Stimulated activated effector memory CD8-positive, alpha-beta T cell treated with anti-CD3 and anti-CD28 coated beads, Interleukin-12 subunit alpha, Interleukin-12 subunit beta, amount 100 ng/mL, for 72 hours (primary cell): Measurements from ENCODE around the gene KRT23.

Source experiments
- ATAC-seq: fragments of 150-1000 bp; cut with Tn5 transposase; 2 replicates; pipeline ENCODE4 v1.10.0; 2021
- DNase-seq, 2 donors: peaks; one replicate each; pipeline ENCODE4 v3.0.0; 2021 to 2022; ENCODE audit warnings: low spot score in 2 of 2
- H3K27ac Mint-ChIP-seq: one replicate; pipeline ENCODE4 v1.8.0; 2022; ENCODE audit warnings: mild to moderate bottlenecking, mixed read lengths
- H3K36me3 Mint-ChIP-seq: one replicate; pipeline ENCODE4 v1.8.0; 2022; ENCODE audit warnings: mild to moderate bottlenecking, mixed read lengths
- H3K4me1 Mint-ChIP-seq: one replicate; pipeline ENCODE4 v1.8.0; 2022; ENCODE audit warnings: mixed read lengths
- H3K4me3 Mint-ChIP-seq: one replicate; pipeline ENCODE4 v1.8.0; 2022; ENCODE audit warnings: mild to moderate bottlenecking, mixed read lengths
- H3K9me3 Mint-ChIP-seq: one replicate; pipeline ENCODE4 v1.8.0; 2022; ENCODE audit warnings: mixed read lengths

Gene KRT23

DNA sequence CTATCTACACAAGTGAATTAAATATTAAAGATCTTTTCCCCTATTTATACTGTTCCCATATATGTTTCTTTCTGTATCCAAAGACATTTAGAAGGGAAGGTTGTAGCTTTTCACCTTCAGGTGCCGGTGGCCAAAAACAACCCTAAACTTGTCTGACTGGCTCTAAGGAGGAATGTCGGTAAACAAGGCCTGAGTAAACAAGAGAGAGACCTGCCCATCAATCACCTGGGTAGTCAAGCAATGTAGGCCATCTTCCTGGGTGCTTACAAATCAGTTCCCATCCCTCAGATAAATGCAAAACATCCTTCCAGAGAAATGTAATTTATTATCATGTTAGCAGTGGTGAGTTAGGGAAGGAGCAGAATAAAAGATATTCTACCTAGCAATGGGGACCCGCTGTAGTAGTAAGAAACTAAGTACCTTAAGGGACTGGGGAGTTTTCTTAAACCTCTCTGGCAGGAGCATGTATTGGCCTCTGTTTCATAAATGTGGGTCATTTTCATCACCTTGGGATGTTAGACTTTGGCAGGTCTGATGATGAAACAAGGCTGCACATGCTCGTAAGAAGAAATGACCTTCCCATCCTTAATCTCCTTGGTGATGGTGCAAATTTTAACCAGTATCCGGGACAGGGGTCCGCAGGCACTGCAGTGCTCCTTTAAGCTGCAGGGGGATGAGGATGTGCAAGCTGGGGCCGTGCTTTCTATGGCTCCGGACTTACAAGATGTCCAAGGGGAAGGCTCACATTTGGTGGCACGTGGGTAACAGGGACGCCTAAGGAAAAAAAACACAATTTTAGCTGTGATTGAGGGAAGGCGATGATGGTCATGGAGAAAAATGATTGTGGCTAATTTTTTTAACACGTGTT, 20.9 kb upstream of the KRT23 start:
- DNase-seq (no peak), ATAC-seq (no peak)
- Mint-ChIP-seq H3K4me1 (peaks cover 4% of the 10 kb centered on the region), H3K27ac (no peak overlapping the region), H3K36me3 (no peaks in the 10 kb centered on the region), H3K4me3 (no peak overlapping the region), H3K9me3 (no peaks in the 10 kb centered on the region)

DNA sequence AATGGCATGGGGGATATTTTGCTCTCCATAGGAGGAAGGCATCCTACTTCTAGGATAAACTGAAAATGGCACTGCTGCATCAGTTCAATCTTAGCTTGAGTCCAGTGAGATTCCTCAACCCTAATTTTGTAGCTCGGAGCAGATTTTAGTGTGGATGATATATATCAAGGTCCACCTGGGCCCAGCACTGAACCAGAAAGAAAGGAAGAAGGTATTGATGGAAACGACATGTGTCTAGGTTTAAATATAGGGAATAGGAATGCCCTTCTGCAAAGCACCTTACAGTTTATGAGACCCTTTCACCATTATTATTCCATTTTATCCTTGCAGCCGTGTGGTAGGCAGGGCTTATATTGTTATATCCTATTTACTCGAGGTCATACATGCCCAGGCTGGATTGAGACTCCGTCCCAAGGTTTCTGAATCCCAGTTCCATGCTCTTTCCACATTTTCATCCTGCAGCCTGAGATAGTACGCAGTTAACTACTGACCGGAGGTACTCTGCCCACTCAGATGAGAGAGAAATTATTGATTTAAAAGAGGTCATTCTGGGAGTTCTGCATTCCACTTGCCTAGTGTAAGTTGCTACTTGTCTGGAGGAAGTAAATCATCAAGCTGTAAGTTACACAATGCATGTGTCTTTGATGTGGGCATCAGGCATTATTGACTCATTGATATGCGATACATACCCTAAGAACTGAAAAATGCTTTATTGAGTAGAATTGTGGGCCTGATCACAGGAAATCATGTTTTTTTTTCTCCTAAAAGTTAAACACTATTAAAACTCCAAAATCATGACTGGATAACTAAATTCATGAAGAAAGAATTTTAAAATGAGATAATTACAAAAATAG, 19.2 kb upstream of the KRT23 start:
- no peaks in the 10 kb centered on the region for H3K9me3 Mint-ChIP-seq
- no peak overlapping the region for H3K27ac Mint-ChIP-seq
- no peak for DNase-seq
- no peak overlapping the region for H3K4me3 Mint-ChIP-seq
- ATAC-seq: no peak
- peaks cover 4% of the 10 kb centered on the region for H3K4me1 Mint-ChIP-seq
- no peaks in the 10 kb centered on the region for H3K36me3 Mint-ChIP-seq

GRCh38 chr17:40953881-40954280, 16.4 kb upstream of the KRT23 start:
- Mint-ChIP-seq H3K27ac (no peak overlapping the region), H3K9me3 (no peaks in the 10 kb centered on the region), H3K4me1 (no peaks in the 10 kb centered on the region), H3K4me3 (no peak overlapping the region), H3K36me3 (no peaks in the 10 kb centered on the region)
- no peak for ATAC-seq
- no peak for DNase-seq

DNA sequence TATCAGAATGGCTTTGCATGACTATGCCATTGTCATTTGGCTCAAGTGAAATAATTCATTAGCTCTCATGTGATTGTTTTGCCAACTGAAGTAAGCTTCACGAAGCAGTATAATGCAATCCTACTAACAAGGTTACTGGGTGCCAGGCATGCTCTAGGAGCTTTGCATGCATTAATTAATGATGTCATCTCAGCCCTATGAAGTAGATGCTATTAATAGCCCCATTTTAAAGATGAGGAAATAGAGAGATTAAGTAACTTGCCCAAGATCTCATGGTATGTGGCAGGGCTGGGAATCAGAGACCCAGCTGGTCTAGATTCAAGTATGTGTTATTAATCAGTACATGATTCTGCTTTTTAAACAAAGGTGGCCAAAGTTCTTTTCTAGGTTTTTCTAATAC, 15.2 kb upstream of the KRT23 start:
- Mint-ChIP-seq H3K9me3 (no peaks in the 10 kb centered on the region), H3K4me3 (no peak overlapping the region), H3K27ac (no peak overlapping the region), H3K4me1 (no peaks in the 10 kb centered on the region), H3K36me3 (no peaks in the 10 kb centered on the region)
- ATAC-seq (no peak), DNase-seq (no peak)

DNA sequence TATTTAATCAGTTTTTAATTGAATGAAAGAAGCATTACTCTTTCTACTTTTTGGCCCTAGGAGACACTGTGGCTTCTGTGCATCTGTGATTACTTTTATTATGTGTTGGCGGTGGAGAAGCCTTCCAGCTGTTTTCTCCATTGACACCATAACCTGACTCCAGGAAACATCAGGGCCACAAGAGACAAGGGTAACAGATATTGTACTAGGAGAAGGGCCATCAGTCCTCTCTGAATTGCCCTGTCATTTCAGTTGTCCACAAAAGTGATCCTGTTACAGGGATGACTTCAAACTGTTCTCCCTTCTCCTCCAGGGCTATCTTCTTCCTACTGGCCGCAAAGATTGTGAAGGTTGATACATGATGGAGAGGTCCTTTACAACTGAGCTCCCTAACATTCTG, 14.7 kb upstream of the KRT23 start:
- H3K4me1 Mint-ChIP-seq: no peaks in the 10 kb centered on the region
- no peak overlapping the region for H3K4me3 Mint-ChIP-seq
- no peaks in the 10 kb centered on the region for H3K36me3 Mint-ChIP-seq
- ATAC-seq: no peak
- H3K27ac Mint-ChIP-seq: no peak overlapping the region
- no peaks in the 10 kb centered on the region for H3K9me3 Mint-ChIP-seq
- DNase-seq: no peak

GRCh38 chr17:40951011-40951622, 13.7 kb upstream of the KRT23 start:
- DNase-seq: no peak
- Mint-ChIP-seq H3K4me3 (no peak overlapping the region), H3K4me1 (no peaks in the 10 kb centered on the region), H3K36me3 (no peaks in the 10 kb centered on the region), H3K9me3 (no peaks in the 10 kb centered on the region), H3K27ac (no peak overlapping the region)
- ATAC-seq: no peak

DNA sequence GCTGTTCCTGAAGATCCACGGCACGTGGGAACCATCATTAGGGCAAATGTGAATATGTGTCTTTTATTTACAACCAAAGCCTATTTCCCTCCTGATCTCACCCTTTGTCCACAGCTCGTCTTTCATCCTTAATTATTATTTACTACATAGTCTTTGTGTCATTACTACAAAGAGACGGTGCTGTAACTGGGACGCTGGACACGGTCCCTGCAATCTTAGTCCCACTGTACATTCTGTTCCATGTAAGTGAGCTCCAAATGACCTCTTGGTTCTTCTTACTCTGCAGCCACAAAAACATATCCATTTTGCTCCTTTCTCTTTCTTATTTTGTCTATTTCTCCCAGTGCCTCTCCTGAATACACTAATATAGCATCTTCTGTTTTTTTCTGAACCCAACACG, 12.7 kb upstream of the KRT23 start:
- Mint-ChIP-seq H3K27ac (no peak overlapping the region), H3K9me3 (no peaks in the 10 kb centered on the region), H3K4me1 (no peaks in the 10 kb centered on the region), H3K4me3 (no peak overlapping the region), H3K36me3 (no peaks in the 10 kb centered on the region)
- no peak for DNase-seq
- no peak for ATAC-seq

GRCh38 chr17:40949418-40949817, 12.0 kb upstream of the KRT23 start:
- DNase-seq (no peak), ATAC-seq (no peak)
- Mint-ChIP-seq H3K4me1 (no peaks in the 10 kb centered on the region), H3K27ac (no peak overlapping the region), H3K9me3 (no peaks in the 10 kb centered on the region), H3K36me3 (no peaks in the 10 kb centered on the region), H3K4me3 (no peak overlapping the region)

GRCh38 chr17:40947929-40948328, 10.5 kb upstream of the KRT23 start:
- DNase-seq (no peak), ATAC-seq (no peak)
- no peak overlapping the region for H3K27ac Mint-ChIP-seq
- no peaks in the 10 kb centered on the region for H3K9me3 Mint-ChIP-seq
- H3K36me3 Mint-ChIP-seq: no peaks in the 10 kb centered on the region
- H3K4me1 Mint-ChIP-seq: no peaks in the 10 kb centered on the region
- H3K4me3 Mint-ChIP-seq: no peak overlapping the region

- ATAC-seq (no peak), DNase-seq (no peak)
- Mint-ChIP-seq H3K4me1 (peaks cover 8% of the 10 kb centered on the region), H3K9me3 (no peaks in the 10 kb centered on the region), H3K36me3 (no peaks in the 10 kb centered on the region), H3K27ac (no peak overlapping the region), H3K4me3 (no peak overlapping the region)
These were observed 8.0 kb upstream of the KRT23 start for GRCh38 chr17:40945414-40945813.

GRCh38 chr17:40944531-40944930, 7.1 kb upstream of the KRT23 start:
- Mint-ChIP-seq H3K36me3 (no peaks in the 10 kb centered on the region), H3K4me3 (no peak overlapping the region), H3K27ac (no peak overlapping the region), H3K4me1 (peaks cover 8% of the 10 kb centered on the region), H3K9me3 (no peaks in the 10 kb centered on the region)
- ATAC-seq (no peak), DNase-seq (no peak)

- H3K4me1 Mint-ChIP-seq: peaks cover 10% of the 10 kb centered on the region
- H3K36me3 Mint-ChIP-seq: no peaks in the 10 kb centered on the region
- no peak for ATAC-seq
- DNase-seq: no peak
- no peak overlapping the region for H3K27ac Mint-ChIP-seq
- no peaks in the 10 kb centered on the region for H3K9me3 Mint-ChIP-seq
- no peak overlapping the region for H3K4me3 Mint-ChIP-seq
These were observed 5.1 kb upstream of the KRT23 start for GRCh38 chr17:40942553-40942952.

GRCh38 chr17:40940266-40940665, 2.8 kb upstream of the KRT23 start:
- H3K27ac Mint-ChIP-seq: no peak overlapping the region
- DNase-seq (no peak), ATAC-seq (no peak)
- H3K4me3 Mint-ChIP-seq: no peak overlapping the region
- H3K36me3 Mint-ChIP-seq: no peaks in the 10 kb centered on the region
- peaks cover 20% of the 10 kb centered on the region for H3K4me1 Mint-ChIP-seq
- no peaks in the 10 kb centered on the region for H3K9me3 Mint-ChIP-seq

GRCh38 chr17:40938981-40939380, 1.5 kb upstream of the KRT23 start:
- DNase-seq (no peak), ATAC-seq (no peak)
- Mint-ChIP-seq H3K27ac (no peak overlapping the region), H3K4me3 (no peak overlapping the region), H3K36me3 (no peaks in the 10 kb centered on the region), H3K4me1 (peaks cover 20% of the 10 kb centered on the region), H3K9me3 (no peaks in the 10 kb centered on the region)

GRCh38 chr17:40936976-40937375, 470 bp downstream of the KRT23 start:
- Mint-ChIP-seq H3K4me1 (peaks cover 13% of the 10 kb centered on the region), H3K4me3 (no peak overlapping the region), H3K36me3 (no peaks in the 10 kb centered on the region), H3K9me3 (no peaks in the 10 kb centered on the region), H3K27ac (peak overlapping the region; percentile 46)
- DNase-seq (no peak), ATAC-seq (no peak)
